Hypothalamus (tissue), 51 donors: ENCODE results near the gene TEX2.
"Not testable (repeated sequence)": the region's sequence is repeated elsewhere in the genome, so short reads cannot be mapped to it uniquely, and the experiment has no call there.

Experiments
- DNase-seq, 51 donors: peaks; one replicate each; lab custom pipeline; 2025; lab: John Stamatoyannopoulos, UW

TEX2 gene

GRCh38 chr17:64126918-64127317, 136.1 kb downstream of the TEX2 start:
- DNase-seq: no peak

- no peak for DNase-seq
Measured at GRCh38 chr17:64125937-64126336, 137.1 kb downstream of the TEX2 start.

- DNase-seq: no peak
Measured at GRCh38 chr17:64124609-64125008, 138.5 kb downstream of the TEX2 start.

GRCh38 chr17:64123114-64123513, 139.9 kb downstream of the TEX2 start:
- no peak for DNase-seq

- not testable (repeated sequence) for DNase-seq
Measured at GRCh38 chr17:64120972-64121786, 141.9 kb downstream of the TEX2 start.

GRCh38 chr17:64120159-64120810, 142.8 kb downstream of the TEX2 start:
- no peak for DNase-seq

- DNase-seq: peak in 16 of 51 donors; percentile 4 to 40 (median 10)
Measured at GRCh38 chr17:64117981-64118979, 144.8 kb downstream of the TEX2 start.

GRCh38 chr17:64115822-64116534, 147.1 kb downstream of the TEX2 start:
- DNase-seq: no peak

GRCh38 chr17:64115043-64115698, 147.9 kb downstream of the TEX2 start:
- DNase-seq: no peak

GRCh38 chr17:64113006-64113405, 150.1 kb downstream of the TEX2 start:
- no peak for DNase-seq

GRCh38 chr17:64111831-64112230, 151.2 kb downstream of the TEX2 start:
- no peak for DNase-seq

GRCh38 chr17:64110379-64111152, 152.5 kb downstream of the TEX2 start:
- DNase-seq: no peak

- DNase-seq: no peak
Measured at GRCh38 chr17:64109400-64109799, 153.7 kb downstream of the TEX2 start.

- no peak for DNase-seq
Measured at GRCh38 chr17:64107500-64108236, 155.4 kb downstream of the TEX2 start.

- DNase-seq: no peak
Measured at GRCh38 chr17:64106918-64107317, 156.1 kb downstream of the TEX2 start.

- DNase-seq: no peak
Measured at GRCh38 chr17:64103391-64104364, 159.4 kb downstream of the TEX2 start.
